Endothelial cell of hepatic sinusoid (primary cell): Measurements from ENCODE around the gene CCDC78.

Source experiments
- in situ Hi-C: cut with HindIII; loops from 2 replicates; pipeline ENCODE4 v1.10.0; 2017; ENCODE audit warnings: low sequenced_read_pairs

CCDC78 gene

DNA sequence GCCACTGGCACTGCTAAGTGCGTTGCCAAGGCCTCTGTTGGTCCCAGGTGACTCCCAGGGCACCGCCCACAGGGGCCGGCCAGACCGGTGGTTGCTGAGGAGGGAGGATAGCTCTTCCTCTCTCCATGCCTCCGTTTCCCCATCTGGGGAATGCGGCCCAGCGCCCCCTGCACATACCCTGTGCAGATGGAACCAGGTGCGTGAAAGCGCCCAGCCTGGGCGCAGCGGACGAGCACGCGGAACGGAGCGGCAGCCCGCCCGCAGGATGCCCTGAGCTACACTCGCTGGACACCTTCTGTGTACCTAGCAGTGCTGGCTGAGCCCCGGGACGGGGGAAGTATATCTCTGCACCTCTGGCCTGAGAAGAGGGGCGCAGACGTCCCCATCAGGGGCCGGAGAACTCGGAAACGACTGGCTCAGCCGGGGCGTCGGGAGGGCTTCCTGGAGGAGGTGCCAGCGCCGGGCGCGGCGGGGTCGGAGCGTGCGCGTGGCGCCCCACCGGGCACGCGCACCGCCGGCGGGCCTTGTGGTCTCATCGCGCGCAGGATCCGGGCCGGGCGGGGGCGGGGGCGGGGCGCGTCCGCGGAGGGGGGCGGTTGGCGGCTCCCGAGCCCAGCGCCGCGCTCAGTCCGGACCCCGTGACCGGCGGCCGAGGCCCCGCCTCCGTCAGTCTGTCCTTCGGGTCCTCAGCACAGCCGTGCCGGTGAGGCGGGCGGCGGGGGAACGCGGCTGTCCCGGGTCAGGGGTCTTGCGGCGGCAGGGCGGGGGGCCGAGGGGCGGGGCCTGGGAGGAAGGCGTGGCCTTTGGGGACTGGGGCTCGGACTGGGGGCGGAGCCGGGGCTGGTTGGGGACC, at the start of gene CCDC78, which contains the start of gene HAGHL:
TSS of gene CCDC78 (minus strand) at position 6 of the 853 bp plus-strand sequence. CDS start 76 bp downstream, outside the sequence.
TSS of gene HAGHL (plus strand) at position 669 of the 853 bp plus-strand sequence. CDS start 404 bp downstream, outside the sequence.
- in situ Hi-C loops = no loop called here

DNA sequence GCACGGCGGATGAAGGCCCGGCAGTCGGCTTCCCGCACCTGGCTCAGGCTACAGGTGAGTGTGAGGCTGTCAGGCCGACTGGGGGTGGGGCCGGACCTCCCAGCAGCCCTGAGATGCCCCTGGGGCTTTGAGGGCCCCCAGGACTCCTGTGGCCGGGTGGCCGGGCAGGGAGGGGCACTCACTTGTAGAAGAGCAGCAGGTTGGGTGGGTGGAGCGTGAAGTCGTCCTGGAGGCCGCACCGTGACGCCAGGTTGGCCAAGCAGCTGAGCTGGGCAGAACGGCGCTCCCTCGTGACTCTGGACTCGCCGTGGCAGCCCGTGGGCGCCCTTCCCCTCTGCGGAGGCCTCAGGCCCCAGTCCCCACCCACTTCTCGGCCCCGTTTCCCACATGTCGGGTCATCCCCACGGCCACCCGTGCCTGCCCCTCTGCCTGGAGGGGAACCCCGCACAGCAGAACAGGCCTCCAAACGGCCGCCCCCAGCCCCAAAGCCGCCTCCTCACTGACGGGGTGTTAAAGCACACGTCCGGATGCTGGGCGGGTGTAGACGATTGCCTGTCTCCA, 49.1 kb upstream of the CCDC78 start:
- in situ Hi-C loops = no loop called here

DNA sequence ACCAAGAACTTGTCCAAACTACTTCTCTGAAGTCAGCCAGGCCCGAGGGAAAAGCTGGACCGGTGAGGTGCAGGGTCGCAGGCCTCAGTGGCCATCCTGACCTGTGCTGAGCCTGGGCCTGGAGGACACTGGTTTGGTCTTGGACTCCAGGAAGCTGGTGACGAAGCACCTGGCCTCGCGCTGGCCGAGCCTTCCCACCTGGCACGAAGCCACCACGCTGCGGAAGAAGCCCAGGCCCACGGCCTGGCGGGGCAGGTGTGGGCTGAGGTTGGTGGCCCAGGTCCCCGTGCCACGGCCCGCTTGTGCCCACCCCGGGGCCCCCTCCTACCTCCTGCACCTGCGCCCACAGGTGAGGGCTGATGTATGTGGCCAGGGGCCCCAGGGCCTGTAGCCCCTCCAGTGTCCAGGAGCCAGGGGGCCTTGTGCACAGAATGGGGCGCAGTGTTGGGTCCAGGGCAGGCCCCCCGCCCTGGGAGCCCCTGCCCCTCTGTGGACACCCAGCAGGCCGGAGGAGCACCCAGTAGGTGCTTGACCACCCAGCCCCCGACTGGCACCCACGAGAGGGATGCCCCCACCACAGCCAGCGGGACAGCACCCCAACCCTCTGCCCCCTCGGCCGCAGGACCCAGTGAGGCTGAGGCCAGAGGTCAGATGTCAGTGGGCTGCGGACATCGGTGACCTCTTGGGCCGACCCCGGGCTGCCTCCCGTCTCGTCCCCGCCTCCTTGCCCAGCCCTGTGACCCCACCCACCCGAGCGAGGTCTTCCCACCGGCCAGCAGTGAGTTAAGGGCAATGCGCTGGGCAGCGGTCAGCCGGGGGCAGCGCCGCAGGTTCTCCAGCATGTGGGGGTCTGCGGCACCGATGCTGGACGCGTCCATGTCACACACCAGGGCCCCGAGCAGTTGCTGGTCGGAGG, 48.1 kb upstream of the CCDC78 start:
- in situ Hi-C loops = no loop called here

DNA sequence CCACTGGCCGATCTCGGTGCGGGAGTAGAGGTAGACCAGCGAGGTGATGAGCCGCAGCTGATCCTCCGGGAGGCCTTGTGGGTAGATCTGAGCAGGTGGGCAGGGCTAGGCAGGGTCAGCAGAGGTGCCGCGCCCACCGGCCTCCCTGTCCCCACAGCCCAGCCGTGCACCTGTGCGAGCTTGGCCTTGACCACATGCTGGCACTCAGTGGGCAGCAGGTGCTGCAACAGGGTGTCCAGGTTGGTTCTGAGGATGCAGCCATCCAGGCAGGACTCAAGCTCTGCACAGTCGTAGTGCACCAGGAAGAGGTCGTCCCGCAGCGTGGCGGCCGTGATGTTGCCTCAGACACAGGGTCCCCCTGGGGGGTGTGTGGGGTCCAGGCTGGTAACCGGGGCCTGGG, 46.7 kb upstream of the CCDC78 start:
- in situ Hi-C loops = no loop called here

DNA sequence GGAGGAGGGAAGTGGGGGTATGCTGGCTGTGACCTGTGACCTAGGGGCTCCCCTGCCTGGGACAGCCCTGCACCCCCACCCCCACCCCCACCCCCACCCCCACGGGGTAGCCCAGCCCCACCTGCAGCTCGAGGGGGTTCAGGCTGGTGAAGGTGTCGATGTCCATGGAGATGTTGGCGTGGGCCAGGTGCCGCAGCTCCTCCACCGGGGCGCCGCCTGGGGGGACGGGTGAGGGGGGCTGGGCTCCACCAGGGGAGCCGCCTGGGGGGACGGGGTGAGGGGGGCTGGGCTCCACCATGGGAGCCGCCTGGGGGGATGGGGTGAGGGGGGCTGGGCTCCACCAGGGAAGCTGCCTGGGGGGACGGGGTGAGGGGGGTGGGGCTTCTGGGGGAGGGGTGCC, 44.2 kb upstream of the CCDC78 start:
- in situ Hi-C loops = no loop called here

DNA sequence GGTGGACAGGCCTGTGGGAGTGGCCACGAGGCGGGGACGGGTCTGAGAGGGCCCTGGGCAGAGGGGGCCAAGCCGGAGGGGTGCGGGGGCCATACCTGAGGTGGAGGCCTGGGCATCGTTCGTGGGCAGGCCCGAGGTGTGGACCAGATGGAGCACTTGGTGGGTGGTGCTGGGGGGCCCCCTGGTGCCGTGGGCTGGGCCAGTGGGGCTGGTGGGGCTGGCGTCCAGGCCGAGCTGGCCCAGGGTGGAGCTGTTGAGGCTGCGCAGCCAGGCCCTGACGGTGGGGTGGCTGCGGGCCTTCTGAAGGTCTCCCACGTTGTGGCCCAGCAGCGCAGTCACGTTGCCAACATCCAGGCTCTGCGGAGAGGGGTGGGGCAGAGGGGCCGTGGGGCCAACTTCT, 43.7 kb upstream of the CCDC78 start:
- in situ Hi-C loops = no loop called here

DNA sequence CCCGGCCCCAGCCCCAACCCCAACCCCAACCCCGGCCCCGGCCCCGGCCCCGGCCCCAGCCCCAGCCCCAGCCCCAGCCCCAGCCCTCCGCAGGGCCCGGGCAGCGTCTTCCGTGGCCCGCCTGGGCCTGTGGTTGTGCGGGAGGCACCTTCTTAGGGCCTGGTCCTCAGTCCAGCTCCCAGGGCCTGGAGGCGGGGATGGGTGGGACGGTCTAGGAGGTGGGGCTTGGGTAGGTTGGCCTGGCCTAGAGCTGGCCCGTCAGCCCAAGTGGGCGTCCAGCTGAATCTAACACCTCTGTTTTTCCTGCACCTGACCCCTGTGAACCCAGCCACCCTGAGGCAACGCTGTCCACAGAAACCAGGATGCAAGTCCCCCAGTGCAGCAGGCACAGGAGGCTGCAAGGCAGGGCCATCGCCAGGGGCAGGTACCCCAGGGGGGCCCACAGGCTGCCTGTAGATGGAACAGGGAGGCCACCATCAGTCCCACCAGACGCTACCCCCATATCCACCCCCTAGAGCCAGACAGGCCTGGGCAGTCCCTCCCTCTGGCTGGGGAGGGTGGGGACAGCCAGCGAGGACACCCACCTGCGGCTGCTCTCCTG, 43.0 kb upstream of the CCDC78 start:
- in situ Hi-C loops = no loop called here

DNA sequence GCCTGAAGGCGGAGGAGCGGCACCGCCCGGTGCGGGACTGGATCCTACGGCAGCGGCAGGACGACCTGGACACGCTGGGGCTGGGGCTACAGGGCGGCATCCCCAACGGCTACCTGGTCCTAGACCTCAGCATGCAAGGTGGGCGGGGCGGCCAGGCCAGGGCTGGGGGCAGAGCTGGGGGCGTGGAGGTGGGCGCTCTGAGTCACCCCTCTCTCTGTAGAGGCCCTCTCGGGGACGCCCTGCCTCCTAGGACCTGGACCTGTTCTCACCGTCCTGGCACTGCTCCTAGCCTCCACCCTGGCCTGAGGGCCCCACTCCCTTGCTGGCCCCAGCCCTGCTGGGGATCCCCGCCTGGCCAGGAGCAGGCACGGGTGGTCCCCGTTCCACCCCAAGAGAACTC, 42.2 kb upstream of the CCDC78 start:
- in situ Hi-C loops = no loop called here

DNA sequence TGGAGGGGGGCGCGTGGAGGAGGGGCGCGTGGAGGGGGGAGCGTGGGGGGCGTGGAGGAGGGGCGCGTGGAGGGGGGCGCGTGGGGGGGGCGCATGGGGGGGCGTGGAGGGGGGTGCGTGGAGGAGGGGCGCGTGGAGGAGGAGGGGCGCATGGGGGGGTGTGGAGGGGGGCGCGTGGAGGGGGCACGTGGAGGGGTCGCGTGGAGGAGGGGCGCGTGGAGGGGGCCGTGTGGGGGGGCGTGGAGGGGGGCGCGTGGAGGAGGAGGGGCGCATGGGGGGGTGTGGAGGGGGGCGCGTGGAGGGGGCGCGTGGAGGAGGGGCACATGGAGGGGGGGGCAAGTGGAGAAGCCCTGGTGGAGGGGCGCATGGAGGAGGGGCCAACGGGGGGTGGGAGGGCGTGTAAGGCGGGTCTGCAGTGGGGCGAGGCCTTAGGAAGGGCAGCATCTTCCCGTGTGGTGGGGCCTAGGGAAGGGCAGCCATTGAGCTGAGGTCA, 41.5 kb upstream of the CCDC78 start:
- in situ Hi-C loops = no loop called here

DNA sequence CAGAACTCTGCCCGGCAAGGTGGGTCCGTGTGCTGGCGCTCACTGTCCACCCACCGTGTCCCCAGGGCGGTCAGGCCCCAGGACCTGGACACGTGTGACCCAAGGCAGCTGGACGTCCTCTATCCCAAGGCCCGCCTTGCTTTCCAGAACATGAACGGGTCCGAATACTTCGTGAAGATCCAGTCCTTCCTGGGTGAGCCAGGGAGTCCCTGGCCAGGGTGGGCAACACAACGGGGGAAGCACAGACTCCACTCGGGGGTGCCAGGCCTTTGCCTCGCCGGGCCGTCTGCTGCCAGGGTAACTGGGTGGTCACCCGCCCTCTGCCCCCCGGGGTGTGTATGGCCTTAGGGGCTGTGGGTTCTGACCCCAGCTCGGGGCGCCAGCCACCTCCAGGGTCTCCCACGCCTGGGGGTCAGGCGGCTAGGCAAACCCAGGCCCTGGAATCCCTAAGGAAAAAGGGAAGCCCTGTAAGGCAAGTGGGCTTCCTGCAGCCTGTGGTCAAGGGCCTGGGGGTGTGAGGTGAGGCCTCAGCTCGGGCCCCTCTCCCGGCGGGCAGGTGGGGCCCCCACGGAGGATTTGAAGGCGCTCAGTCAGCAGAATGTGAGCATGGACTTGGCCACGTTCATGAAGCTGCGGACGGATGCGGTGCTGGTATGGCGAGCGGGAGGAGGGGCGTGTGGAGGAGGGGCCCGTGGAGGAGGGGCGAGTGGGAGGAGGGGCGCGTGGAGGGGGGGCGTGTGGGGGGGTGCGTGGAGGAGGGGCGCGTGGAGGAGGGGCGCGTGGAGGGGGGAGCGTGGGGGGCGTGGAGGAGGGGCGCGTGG, 40.8 kb upstream of the CCDC78 start:
- in situ Hi-C loops = no loop called here

DNA sequence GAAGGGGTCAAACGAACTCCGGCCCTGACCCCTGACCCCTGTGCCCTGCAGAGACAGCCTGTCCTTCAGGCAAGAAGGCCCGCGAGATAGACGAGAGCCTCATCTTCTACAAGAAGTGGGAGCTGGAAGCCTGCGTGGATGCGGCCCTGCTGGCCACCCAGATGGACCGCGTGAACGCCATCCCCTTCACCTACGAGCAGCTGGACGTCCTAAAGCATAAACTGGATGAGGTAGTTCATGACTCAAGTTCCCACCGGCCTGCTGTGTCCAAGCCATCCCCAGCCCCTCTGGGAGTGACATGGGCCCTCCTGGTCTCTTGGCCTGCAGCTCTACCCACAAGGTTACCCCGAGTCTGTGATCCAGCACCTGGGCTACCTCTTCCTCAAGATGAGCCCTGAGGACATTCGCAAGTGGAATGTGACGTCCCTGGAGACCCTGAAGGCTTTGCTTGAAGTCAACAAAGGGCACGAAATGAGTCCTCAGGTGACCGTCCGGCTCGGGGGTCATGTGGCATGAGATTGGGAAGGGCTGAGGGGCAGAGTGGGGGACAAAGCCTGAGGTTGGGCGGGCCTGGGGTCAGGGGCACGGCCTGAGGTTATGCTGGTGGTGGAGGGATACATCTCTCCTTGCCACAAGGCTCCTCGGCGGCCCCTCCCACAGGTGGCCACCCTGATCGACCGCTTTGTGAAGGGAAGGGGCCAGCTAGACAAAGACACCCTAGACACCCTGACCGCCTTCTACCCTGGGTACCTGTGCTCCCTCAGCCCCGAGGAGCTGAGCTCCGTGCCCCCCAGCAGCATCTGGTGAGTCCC, 40.0 kb upstream of the CCDC78 start:
- in situ Hi-C loops = no loop called here

DNA sequence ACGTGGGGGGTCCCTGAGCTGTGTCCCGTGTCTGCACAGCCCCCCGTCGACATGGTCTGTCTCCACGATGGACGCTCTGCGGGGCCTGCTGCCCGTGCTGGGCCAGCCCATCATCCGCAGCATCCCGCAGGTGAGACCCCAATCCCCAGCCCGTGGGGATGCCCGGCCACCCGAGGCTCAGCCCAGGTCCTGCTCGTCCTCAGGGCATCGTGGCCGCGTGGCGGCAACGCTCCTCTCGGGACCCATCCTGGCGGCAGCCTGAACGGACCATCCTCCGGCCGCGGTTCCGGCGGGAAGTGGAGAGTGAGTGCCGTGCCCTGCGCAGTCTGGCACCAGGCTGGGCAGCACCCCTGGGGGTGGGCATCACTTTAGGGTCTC, 39.2 kb upstream of the CCDC78 start:
- in situ Hi-C loops = no loop called here

DNA sequence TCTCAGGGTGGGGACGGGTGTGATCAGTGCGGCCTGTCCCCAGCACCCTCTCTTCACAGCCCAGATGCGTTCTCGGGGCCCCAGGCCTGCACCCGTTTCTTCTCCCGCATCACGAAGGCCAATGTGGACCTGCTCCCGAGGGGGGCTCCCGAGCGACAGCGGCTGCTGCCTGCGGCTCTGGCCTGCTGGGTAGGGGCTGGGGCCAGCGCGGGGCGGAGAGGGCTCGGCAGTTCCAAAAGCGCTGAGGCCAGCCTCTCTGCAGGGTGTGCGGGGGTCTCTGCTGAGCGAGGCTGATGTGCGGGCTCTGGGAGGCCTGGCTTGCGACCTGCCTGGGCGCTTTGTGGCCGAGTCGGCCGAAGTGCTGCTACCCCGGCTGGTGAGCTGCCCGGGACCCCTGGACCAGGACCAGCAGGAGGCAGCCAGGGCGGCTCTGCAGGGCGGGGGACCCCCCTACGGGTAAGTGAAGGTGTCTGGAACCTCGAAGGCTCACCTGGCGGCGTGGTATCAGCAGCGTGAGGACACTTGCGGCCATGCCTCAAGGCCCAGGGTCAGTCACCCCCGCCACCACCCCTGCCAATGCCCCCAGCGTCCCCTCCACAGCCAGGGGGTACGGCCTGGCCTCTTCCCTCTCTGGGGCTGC, 38.7 kb upstream of the CCDC78 start:
- in situ Hi-C loops = no loop called here

DNA sequence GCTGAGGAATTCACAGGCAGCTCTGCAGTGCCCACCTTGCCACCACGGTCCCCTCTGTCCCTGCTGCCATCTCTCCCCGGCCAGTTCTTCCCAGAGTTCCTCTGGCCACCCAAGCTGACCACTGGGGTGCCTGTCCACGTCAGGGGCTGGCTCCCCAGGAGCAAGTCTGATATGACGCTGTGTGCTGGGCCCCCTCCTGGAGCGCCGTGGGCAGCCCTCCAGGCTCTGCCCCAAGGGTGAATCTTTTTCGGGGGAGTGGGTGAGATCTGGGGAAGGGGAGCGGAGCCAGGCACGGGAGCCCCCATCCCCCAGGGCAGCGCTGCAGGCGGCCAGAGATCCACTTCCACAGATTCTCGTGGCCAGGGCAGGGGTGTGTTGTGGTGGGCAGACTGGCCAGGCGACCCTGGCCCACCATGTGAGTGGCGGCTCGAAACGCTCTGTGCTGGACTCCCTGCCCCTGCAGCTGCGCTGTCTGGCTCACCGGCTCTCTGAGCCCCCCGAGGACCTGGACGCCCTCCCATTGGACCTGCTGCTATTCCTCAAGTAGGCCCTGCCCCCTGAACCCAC, 38.0 kb upstream of the CCDC78 start:
- in situ Hi-C loops = no loop called here

DNA sequence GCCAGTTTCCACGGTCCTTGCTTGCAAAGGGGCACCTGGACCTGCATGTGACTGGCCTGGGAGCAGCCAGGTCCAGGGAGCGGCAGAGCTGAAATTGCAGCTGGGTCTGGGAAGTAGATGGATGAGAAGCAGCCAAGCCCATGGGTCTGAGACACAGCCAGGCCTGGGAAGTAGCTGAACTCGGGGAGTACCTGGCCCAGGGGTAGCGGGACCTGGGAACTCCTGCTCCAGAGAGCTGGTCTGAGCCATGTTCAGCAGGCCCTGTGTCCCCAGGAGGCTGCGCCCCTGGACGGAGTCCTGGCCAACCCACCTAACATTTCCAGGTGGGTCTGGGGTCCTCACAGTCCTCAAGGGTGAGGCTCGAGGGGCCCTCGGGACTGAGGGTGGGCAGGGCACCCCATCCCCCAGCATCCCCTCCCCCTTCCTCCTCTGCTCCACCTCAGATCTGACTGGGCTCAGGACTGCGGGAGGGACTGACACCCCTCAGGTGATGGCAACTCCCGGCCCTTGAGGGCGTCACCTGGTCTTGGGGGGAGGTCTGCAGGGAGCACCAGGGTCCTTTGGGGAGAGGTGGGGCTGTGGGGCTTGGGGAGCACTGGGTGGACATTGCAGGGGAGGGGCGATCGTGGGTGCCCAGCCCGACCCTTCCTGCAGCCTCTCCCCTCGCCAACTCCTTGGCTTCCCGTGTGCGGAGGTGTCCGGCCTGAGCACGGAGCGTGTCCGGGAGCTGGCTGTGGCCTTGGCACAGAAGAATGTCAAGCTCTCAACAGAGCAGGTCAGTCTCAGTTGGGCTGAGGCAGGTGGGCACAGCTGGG, 37.3 kb upstream of the CCDC78 start:
- in situ Hi-C loops = no loop called here

DNA sequence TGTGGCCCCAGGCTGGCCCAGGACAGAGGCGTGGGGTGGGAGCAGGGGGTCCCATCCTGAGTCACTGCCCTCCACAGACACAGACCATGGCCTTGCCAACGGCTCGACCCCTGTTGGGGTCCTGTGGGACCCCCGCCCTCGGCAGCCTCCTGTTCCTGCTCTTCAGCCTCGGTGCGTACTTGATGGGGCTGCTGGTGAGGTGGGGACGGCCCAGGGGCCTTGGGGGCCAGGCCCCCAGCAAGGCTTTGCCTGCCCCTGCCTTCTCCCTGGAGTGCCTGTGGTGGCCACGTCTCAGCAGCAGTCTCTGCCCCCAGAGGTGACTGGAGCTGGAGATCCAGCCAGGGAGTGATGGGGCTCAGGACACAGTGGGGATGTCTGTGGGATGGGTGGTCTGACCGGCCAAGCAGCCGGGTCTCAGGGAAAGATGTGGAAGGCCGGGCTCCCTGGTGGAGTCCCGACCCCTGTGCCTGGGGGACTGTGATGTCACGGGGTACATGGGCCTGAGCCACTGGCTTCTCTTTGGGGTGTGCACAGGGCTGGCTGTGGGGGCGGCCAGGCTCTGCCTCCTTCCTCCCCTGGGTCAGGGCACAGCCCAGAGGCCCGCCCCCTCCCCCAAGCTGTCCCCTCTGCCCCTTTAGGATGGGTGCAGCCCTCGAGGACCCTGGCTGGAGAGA, 36.5 kb upstream of the CCDC78 start:
- in situ Hi-C loops = no loop called here
